GM19467 (cell line): ENCODE data around the gene ARFGEF3.
"Not testable (repeated sequence)": the region's sequence is repeated elsewhere in the genome, so short reads cannot be mapped to it uniquely, and the experiment has no call there.

ENCODE experiments used
- ATAC-seq: cut with Tn5 transposase; IDR thresholded peaks from one replicate; pipeline ENCODE4 v1.9.1; 2021; ENCODE audit warnings: mild to moderate bottlenecking, moderate library complexity; ENCODE audit not compliant: unreplicated experiment

The ARFGEF3 gene

DNA sequence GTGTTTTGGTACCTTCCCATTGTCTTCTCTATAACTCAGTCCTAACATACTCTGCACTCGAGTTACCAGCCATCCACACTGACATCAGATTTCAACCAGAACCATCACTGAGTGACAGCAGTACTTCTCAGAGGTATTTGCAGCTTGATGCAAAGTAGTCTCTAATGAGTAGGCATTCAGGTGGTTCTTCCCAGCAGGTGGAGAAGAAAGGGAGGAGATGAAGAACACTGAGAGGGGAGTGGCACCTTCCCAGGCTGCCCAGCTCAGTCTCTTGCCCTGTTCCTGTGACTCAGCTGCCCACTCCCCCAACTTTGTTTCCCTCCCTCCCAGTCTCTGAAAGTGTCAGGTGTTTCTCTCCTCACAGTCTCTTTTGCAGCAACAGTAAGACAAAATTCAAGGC, 177.3 kb downstream of the ARFGEF3 start:
- no peak for ATAC-seq

DNA sequence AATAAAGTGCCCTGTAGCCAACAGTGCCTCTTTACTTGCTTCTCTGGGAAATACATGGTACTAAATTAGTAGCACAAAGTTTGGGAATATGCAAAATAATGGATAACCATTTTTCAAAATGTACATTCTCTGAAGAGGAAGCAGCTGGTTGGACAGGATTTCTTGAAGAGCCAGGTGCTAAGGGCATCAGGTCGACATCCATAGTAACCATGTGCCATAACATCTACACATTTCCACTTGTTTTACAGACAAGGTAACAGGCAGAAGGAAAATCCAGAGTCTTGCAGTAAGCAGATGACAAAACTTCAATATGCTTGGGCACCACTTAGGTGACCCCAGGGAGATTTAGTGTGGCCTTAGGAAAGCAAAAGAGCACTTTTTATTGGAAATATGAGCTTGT, 179.4 kb downstream of the ARFGEF3 start:
- ATAC-seq, result no peak

DNA sequence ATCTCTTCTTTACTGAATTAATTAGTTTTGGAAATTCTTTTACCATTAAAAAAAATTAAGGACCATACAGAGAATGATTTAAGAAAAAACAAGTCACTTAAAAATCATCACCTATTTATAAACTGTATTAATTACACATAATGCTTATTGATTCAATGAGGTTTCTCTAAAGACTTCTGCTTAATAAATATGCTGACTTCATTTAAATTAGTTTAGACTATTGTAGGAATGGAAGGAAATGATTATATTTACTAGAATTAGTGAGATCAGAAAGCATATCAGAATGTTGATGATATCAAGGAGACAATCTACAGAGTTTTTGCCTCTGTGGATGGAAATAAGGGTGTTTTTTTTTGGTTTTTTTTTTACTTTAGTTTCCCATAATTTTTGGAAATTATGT, 181.4 kb downstream of the ARFGEF3 start:
- ATAC-seq, result no peak

DNA sequence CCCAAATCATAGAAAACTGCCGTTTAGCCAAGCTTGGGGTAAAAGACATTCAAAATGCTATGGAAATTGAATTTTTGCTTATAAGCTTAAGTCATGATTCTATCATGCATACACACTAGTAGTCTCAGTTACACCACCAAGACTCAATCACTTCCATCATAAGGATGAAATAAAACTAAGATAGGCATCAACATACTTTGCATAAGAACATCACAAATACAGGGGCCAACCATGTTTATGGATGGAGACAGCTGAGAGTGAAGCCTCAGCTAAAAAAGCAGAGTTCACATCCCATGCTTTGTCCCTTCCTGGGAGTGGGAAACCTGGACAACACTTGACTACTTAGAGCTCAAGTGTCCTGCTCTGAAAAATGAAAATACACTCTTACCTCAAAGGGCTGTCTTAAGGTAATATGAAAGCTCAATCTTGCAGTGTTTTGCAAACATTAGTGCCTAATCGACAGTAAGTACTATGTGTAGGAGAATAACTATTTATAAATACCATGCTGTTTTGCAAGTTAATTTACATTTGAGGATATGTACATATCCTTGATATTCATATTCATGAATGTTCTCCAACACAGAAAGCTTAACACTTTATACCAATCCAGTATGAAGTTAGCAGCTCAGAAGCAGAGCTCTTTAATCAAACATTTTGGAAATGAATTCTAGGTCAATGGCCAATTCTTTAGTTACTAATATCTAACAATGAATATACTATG, 184.0 kb downstream of the ARFGEF3 start:
- no peak for ATAC-seq

- no peak for ATAC-seq
These were observed 184.8 kb downstream of the ARFGEF3 start for GRCh38 chr6:138346302-138347195.

DNA sequence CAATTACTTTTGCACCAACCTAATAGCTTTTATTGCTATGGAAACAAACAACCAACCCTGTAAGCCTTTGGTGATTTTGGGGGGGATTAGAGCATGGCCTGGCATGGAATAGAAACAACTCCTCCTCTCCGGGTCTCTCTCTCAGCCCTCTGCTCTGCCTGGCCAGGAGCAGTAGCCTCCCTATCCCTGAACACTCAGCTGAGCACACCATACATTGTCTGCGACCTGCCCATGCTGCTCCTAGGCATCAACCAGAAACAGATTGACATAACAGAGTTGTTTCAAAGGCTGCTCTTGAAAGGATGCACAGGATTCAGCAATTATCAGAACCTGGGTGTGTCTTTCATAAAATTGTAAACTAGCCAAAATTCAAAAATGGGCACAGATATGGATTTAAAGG, 186.1 kb downstream of the ARFGEF3 start:
- ATAC-seq, result no peak

- no peak for ATAC-seq
These were observed 188.2 kb downstream of the ARFGEF3 start for GRCh38 chr6:138349891-138350290.

- ATAC-seq, result no peak
These were observed 196.2 kb downstream of the ARFGEF3 start for GRCh38 chr6:138357928-138358327.

DNA sequence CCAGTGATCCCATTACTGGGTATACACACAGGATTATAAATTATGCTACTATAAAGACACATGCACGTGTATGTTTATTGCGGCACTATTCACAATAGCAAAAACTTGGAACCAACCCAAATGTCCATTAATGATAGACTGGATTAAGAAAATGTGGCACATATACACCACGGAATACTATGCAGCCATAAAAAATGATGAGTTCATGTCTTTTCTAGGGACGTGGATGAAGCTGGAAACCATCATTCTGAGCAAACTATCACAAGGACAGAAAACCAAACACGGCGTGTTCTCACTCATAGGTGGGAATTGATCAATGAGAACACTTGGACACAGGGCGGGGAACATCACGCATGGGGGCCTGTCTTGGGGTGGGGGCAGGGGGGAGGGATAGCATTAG, 206.9 kb downstream of the ARFGEF3 start:
- ATAC-seq, result not testable (repeated sequence)

DNA sequence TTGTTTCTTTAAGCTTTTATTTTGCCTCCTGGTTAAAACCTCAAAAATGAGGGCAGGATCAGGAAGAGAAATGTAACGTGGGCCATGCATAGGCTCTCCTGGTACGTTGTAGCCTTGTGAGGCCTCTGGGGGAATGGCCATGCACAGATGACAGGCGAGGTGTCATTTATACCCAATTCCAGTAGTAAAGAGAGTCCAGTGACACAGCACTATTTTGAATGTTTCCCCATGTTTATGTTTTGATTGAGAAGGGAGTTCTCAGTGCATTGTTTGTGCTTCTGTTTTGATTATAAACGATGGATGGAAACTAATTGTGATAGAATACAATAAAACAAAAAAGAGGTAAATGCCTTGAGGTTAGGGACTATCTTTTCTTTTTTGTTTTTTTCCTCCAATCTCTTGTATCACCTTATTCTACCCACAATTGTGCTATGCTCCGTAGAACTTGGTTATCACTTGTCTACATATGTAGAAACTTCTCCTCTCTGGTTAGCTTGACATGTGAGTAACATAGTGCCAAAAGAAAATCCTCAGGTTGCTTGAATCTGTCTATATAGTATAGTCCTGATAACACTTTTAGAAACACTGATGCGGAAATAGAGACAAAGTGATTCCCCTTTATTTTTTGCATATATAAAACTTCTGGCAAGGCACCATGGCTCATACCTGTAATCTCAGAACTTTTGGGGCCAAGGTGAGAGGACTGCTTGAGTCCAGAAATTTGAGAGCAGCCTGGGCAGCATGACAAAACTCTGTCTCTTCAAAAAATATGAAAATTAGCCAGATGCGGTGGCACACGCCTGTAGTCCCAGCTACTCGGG, 209.1 kb downstream of the ARFGEF3 start:
- ATAC-seq, result no peak

DNA sequence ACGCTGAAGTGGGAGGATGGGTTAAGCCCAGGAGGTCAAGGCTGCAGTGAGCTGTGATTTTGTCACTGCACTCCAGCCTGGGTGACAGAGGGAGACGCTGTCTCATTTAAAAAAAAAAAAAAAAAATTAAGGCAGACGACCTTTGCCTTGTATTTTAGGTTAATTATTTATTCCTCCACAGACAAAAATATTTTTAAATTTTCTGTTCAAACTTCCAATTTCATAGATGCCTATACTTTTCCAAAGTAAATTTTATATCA, 209.6 kb downstream of the ARFGEF3 start:
- ATAC-seq, result no peak

GRCh38 chr6:138371720-138372119, 210.0 kb downstream of the ARFGEF3 start:
- no peak for ATAC-seq

- ATAC-seq, result no peak
These were observed 211.1 kb downstream of the ARFGEF3 start for GRCh38 chr6:138372711-138373463.

GRCh38 chr6:138374230-138374629, 212.5 kb downstream of the ARFGEF3 start:
- no peak for ATAC-seq

- ATAC-seq, result no peak
These were observed 213.1 kb downstream of the ARFGEF3 start for GRCh38 chr6:138374815-138375214.

DNA sequence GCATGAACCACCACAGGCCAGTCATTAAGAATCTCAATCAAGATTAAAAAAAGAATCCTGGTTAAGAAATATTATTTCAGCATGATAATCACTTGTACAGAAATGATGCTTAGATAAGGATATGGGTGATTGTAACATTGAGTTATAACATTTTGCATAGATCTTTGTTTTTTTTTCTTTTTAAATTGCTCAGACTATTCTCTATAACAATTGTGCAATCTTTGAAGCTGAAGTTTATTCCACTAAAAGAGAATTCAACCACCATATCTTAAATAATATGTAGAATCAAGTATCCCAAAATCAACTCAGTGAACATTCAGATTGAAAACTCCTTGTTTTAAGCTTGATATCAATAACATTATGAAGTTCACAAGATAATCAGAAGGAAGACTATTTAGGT, 215.3 kb downstream of the ARFGEF3 start:
- ATAC-seq, result no peak

- ATAC-seq, result no peak
These were observed 216.1 kb downstream of the ARFGEF3 start, which contains the start of gene SMIM28 for GRCh38 chr6:138377844-138378243. Gene SMIM28, plus strand, starts transcription at chr6:138377905. Its CDS starts 168 bp downstream, at chr6:138378073.

GRCh38 chr6:138378463-138378862, 216.7 kb downstream of the ARFGEF3 start:
- no peak for ATAC-seq

DNA sequence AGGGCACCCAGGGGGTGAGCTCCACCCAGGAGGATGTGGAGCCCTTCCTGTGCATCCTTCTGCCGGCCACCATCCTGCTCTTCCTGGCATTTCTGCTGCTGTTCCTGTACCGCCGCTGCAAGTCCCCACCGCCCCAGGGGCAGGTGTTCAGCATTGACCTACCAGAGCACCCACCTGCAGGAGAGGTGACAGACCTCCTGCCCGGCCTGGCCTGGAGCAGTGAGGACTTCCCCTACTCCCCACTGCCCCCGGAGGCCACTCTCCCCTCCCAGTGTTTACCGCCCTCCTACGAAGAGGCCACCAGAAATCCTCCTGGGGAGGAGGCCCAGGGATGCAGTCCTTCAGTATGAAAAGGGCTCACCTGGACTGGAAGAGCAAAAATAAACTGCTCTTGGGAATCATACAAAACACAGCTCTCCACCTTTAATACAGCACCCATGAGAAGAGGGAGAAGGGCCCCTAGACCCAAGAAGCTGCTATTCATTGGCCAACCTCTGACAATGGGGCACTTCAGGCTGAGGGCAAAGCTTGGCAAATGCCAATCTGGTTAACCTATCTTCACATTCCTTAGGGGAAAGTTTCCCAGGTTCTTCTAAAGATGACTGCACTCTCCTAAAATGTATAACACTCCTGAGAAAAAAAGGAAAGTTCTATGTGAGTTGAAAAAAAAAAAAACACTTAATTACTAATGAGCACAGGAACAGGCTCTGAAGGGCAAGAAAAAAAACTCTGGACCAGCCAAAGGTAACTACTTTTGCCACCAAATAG, 220.9 kb downstream of the ARFGEF3 start:
- ATAC-seq, result no peak

DNA sequence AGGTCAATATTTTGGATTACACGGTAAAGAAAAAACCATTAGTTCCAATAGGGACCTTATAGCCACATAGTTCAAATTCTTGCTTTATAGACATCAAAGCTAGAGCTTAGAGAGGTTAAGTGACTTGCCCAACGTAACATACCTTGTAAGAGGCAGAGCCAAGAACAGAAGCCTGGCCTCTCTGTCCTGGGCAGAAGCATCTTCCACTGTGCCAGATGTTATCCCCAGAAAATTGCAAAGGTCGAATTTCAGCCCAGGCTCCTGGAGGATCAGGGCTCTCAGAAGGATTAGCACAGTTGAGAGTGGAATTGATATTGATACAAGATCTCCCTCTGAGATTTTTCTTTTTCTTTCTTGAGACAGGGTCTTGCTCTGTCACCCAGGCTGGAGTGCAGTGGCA, 222.0 kb downstream of the ARFGEF3 start:
- no peak for ATAC-seq
